GM03348 (cell line): ENCODE data around the gene ZNF365.
"Not testable (repeated sequence)": the region's sequence is repeated elsewhere in the genome, so short reads cannot be mapped to it uniquely, and the experiment has no call there.

Source experiments
- DNase-seq: peaks from one replicate; pipeline ENCODE4 v3.0.0; 2012; ENCODE audit warnings: low spot score

Gene ZNF365

DNA sequence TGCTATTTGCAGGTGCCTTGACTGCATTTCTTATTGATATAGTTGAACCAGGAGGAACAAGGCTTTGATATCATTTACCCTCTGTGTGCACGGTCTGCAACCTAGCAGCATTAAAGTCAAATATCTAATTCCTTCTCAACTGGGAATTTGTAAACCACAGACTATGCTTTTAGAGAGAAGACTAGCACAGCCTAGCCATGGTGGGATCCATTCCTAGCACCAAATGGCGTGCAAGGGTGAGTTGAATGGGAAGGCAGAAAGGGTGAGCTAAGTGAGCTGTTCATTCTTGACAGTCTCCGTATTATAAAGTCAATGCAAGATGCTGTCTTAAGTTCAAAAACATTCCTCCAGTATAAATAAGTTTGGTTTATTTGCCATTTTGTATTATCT, 2.9 kb downstream of the ZNF365 start:
- no peak for DNase-seq

DNA sequence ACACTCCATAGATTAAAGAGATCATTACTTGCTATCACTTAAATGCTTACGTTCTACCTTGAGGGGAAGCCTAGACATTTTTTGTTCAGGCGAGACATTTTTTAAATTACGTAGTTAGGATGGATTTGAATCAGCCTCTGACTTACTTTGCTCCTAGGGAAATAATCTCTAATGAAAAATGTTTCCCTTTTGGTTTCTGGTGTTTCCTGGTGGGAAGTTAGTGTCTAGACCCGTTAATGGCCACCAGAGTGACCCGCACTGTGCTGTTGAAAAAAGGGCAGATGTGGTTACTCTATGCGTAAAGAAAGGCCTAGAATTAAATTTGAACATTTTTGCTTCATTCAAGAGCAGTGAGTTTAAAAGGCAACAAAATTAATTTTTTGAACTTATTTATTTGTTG, 3.8 kb downstream of the ZNF365 start:
- no peak for DNase-seq

DNA sequence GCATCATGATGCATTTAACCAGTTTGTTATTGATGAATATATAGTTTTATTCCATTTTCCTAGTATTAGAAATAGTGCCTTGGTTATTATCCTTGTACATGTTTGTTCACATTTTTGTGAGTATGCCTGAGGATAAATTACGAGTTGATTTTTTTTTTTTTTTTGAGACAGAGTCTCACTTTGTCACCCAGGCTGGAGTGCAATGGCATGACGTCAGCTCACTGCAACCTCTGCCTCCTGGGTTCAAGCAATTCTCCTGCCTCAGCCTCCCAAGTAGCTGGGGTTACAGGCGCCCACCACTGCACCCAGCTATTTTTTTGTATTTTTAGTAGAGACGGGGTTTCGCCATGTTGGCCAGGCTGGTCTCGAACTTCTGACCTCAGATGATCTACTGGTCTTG, 4.7 kb downstream of the ZNF365 start:
- not testable (repeated sequence) for DNase-seq

- no peak for DNase-seq
These were observed 5.2 kb downstream of the ZNF365 start for GRCh38 chr10:62379394-62379793.

DNA sequence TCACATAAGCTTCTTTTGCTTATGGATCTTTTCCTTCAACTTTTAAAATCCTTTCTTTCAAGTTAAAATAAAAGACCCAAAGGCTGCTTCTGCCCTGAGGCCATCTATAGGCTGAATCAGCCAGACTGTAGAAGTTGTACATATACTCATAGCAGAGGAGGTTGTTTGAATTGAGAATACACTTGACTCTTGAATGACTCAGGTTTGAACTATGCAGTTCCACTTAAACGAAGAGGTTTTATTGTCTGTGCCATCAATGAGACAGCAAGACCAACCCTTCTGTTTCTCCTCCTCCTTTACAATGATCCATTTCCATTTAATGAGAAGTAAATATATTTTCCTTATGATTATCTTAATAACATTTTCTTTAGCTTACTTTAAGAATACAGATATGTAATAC, 5.8 kb downstream of the ZNF365 start:
- DNase-seq, result peak; percentile 39

DNA sequence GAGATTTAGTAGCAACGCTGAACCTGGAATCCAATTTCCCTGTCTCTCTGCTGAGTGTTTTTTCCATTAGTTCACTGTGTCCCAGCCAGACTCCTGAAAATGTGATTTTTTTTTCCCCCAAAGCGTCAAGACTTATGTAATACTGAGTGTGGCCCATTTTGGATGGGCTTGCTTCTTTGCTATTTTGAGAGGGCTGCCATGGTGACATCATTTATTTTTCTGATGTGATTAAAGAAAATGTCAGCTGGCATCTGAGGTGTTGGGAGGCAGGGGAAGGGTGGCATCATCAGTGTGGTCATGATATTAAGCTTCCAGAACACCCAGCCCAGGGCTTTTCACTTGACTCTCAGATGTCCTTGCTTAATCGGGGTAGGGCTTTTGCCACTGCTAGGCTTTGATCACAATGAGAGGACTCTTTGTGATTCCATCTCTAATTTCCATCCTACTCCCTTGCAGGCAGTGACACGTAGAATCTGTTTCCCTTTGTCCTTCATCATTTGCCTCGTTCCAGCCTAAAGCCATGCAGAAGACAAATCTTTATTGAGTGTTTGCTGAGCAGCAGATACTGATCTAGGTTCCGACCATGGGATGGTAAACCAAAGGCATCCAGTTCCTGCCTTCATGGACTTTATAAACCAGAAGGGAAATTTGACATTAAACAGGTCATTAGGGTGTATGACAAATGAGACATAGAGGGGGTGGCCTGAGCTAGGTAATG, 7.4 kb downstream of the ZNF365 start:
- DNase-seq, result no peak

DNA sequence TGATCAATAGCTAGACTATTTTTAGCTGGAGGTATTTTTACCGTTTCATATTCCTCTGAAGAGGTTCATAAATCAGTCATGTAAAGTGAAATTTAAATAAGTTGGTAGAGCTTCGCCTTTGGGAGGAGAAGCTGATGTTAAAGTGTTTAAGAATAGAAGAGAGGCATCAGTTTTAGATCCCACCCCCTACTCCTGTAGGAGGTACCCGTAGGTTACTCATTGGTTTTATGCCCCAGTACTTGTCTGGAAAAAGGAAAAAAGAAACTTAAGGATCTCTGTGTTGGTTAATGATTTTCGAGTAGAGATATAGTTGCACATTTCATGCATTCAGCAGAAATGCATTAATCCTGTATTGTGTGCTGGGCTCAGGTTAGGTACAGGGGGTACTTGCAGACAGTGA, 8.7 kb downstream of the ZNF365 start:
- no peak for DNase-seq

DNA sequence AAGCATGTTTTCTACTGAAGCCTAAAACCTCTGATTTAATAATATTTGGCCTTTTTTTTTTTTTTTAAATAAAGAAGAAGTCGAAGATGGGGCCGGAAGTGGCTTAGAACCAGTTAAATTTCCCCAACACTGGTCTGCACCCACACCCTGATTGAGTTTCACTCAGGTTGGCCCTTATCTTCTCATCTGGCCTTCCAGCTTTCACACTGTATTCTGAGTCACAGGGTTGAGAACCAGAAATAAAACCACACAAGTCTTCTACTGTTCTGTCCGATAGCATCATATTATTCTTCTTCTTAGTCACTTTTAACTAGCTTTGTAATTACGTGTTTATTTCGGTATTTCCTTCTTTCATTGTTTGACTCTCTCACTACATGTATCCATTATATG, 9.9 kb downstream of the ZNF365 start:
- DNase-seq, result peak; percentile 55

DNA sequence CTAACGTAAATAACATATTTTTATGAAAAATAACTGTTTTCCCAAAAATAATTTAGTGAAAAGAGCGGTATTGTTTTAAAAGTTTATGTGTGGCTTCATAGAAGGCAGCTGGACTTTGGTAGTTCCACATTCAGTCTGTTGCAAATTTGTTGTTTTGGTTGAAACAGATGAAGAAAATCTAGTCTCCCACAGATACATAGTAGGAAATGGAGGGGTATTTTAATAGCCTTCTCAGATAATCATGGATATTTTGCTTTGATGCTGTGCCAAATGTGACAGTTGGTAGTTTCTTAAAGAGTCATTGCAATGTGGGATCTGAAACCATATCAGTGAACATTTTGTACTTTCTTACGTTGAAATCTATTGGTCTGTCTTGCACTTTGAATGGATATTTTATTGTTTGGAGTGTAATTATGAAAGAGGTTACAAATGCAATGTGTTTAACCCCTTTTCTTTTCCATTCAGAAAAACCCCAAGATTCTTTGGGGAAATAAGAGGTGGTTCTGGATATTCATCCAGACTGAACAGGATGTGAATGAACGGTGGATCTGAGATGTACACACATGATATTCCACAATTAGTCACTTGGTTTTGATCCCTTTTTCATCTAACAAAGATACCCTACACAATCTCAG, 10.4 kb downstream of the ZNF365 start:
- no peak for DNase-seq

DNA sequence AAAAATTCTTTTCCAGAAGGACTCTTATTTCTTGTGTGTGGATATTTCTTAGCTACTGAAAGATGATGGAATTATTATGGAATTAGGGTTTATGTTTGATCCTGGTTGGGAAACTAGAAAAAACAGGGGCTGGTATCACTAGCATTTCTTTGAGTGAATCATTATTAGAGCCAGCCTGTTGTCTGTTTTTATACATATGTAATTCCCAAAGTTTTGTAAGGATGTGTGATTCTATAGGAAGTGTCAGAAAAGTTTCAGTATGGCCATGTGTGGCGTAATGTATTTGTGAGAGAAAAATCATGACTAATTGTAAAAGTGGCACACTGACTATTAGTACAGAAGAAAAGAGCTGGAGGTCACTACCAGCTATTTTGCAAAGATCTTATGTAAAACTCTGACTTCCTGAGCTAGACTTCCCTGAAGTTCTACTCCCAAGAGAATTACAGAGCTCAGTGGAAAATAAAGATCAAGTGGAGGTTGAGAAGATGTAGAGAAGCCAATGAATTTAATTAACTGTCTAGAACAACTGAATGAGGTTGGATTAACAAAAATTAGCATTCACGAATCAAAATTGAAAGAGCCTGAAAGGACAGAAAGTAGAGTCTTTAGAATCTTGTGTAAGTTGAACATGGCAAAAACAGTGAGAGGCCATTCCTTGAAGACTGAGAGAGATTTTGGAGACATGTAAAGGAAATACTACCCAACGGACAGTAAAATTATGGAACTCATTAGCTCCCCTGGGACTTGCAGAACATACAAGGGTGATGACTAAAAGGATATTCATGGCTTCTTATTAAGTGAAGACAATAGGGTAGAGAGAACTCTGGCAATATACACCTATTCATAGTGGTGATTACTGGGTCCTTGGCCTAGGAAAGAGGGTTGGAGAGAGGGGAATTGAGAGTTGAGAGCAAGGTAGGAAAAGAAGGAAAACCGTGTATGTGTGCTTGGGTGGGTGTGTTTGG, 12.5 kb downstream of the ZNF365 start:
- DNase-seq, result peak; percentile 17

DNA sequence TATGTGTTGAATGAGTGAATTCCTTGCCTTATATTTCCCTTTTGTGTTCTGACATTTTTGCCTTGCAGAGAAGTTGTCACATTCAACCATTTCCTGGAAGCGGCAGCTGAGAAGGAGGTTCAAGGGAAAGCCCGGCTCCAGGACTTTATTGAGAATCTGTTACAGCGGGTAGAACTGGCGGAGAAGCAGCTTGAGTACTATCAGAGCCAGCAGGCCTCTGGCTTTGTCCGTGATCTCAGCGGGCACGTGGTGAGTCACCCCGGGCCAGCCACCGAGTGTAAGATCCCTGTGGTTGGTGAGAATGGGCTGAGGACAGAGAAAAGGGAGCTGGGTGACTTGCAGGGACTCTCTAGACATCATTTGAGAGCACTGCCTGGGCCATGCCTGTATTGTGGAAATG, 14.2 kb downstream of the ZNF365 start:
- no peak for DNase-seq

- DNase-seq, result no peak
These were observed 16.5 kb downstream of the ZNF365 start for GRCh38 chr10:62390497-62391176.

- no peak for DNase-seq
These were observed 19.1 kb downstream of the ZNF365 start for GRCh38 chr10:62393237-62393636.

DNA sequence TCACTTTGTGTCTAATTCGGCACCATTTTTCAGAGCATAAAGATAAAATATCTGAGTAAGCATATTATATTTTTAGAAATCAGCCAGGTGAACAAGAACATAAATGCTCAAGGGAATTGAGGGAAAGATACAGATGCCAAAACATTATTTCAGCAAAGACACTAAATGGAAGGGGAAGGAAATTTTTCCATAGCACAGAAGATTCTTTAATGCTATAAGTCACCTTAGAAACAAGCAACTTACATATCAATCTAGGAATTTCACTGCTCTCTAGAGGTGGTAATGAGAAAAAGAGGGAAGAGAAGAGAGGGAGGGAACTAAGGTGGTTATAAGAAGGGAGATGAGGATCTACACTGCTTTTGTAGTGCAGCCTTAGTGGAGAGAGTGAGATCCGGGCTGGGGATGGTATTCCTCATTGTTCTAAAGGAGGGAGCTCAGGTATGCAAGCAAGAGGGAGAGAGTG, 20.4 kb downstream of the ZNF365 start:
- DNase-seq, result no peak

DNA sequence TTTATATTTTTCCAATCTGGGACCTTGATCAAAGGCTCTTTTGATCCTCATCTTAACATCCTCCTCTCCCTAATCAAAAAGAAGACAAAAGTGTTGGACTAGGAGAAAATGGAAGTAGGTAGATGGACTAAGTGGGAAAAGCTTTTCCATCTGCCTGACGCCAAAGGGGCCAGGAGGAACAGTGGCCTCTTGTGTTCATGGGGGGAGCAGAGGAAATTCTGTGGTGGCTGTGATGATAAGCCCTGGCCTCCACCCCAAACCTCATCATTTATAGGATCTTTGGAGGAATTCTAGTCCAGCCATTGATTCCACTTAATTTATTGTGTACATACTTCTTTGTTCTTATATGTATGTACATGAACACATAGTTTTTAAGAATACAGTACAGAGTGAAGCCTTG, 21.7 kb downstream of the ZNF365 start:
- DNase-seq, result no peak

DNA sequence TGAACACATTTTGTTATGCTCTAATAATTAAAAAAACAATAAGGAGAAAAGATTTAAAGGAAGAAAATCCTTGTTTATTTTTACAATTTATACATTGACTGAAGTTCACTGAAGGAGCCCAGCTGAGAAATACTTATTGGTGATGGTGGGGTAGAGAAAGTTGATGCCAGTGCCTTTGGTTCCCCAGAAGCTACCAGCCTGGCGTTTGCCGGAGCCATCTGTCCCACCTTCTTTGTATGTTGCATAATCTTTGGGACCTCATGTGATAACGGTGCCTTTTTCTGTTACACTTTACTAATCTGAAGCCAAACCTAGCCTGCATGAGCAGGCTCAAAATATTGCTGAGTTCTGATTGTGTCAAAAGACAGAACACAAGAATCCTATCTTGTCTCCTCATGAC, 22.7 kb downstream of the ZNF365 start:
- DNase-seq, result no peak

DNA sequence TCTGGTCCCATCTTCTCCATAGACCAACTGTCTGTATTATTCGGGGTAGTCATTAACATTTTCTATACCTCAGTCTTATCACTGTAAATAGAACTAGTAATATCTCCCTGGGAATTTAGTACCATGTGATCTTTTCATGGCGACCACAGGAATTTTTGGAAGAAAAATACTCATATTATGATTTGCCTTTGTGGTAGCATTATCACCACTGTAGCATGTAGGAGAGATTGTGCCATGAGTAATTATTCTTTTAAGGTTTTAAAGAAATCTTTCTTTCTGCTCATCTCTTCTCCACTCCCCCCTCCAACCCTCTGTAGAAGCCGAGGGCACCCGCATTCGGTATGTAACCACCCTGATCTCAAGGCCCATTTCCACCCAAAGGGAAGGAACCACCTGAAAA, 25.0 kb downstream of the ZNF365 start:
- no peak for DNase-seq

DNA sequence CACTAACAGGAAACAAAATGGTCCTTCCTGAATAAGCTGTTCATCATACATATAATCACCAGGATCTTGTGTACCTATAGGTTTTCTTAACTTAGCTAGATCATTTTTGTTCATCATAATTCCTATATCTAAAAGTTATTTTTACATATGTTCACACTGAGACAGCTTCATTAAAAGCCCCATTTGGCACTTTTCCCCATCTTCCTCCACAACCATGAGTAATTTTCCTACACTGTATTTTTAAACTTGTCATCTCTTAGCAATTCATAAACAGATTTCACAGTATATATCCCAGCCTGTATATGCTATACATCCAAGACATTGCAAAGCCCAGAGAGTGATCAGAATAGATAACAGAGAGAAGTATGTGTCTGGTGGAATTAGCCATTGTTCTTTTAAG, 28.3 kb downstream of the ZNF365 start:
- no peak for DNase-seq

DNA sequence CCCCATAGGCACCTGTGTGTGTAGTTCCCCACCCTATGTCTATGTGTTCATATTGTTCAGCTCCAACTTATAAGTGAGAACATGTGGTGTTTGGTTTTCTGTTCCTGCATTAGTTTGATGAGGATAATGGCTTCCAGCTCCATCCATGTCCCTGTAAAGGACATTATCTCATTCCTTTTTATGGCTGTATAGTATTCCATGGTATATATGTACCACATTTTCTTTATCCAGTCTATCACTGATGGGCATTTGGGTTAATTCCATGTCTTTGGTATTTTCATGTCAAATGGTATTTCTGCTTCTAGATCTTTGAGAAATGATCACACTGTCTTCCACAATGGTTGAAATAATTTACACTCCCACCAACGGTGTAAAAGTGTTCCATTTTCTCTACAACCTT, 36.4 kb downstream of the ZNF365 start:
- not testable (repeated sequence) for DNase-seq

DNA sequence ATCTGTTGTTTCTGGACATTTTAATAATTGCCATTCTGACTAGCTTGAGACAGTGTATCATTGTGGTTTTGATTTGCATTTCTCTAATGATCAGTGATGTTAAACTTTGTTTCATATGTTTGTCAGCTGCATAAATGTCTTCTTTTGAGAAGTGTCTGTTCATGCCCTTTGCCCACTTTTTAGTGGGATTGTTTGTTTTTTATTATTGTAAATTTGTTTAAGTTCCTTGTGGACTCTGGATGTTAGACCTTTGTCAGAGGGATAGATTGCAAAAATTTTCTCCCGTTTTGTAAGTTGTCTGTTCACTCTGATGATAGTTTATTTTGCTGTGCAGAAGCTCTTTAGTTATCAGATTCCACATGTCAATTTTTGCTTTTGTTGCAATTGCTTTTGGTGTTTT, 36.8 kb downstream of the ZNF365 start:
- DNase-seq, result not testable (repeated sequence)

DNA sequence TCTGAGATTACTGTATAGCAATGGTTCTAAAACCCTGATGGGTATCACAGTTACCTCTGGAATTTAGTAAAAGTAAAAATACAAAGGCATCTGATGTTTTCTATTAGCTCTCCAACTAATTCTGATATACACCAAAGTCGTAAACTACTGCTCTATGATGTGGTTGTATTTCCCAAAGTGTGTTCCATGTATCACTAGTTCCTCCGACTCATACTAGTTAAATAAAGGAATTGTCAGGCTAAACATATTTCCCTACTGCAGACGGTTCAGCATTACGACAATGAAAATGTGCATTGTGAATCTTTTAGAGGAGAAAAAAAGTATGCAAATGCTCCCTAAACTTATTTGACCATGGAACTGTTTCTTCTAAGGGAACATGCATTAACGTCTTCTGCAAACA, 38.9 kb downstream of the ZNF365 start:
- no peak for DNase-seq

GRCh38 chr10:62413652-62414051, 39.5 kb downstream of the ZNF365 start:
- DNase-seq, result no peak
